Astrocyte (in vitro differentiated cells and primary cell): ENCODE measurements around the gene HS2ST1. TPM values are rescaled to one million over a fixed set of nuclear protein-coding genes. Genes with fewer than 3 reads are reported as not detected.

Experiments
- DNase-seq: peaks from one replicate; pipeline ENCODE4 v3.0.0-alpha.2; 2010; ENCODE audit warnings: low read depth
- FAIRE-seq: peaks from 2 replicates; lab custom pipeline; 2011; peaks lifted over from hg19 to GRCh38; lab: Jason Lieb, UNC
- H2AFZ ChIP-seq: 2 replicates; pipeline ENCODE4 v1.6.0; 2012; ENCODE audit warnings: low read depth, low read length, inconsistent platforms
- H3K27ac ChIP-seq: 2 replicates; pipeline ENCODE4 v1.5.1; 2011; ENCODE audit warnings: low read depth, low read length, inconsistent platforms
- H3K27me3 ChIP-seq: 2 replicates; pipeline ENCODE4 v1.6.0; 2011; ENCODE audit warnings: low read length, inconsistent platforms; ENCODE audit not compliant: insufficient read depth
- H3K36me3 ChIP-seq: 2 replicates; pipeline ENCODE4 v1.5.1; 2011; ENCODE audit warnings: low read length, inconsistent platforms; ENCODE audit not compliant: insufficient read depth
- H3K4me1 ChIP-seq: 2 replicates; pipeline ENCODE4 v1.5.1; 2011; ENCODE audit warnings: low read length, inconsistent platforms; ENCODE audit not compliant: insufficient read depth
- H3K4me2 ChIP-seq: 2 replicates; pipeline ENCODE4 v1.6.0; 2012; ENCODE audit warnings: low read length, inconsistent platforms
- H3K4me3 ChIP-seq: 2 replicates; pipeline ENCODE4 v1.5.1; 2011; ENCODE audit warnings: low read depth, mild to moderate bottlenecking, low read length, inconsistent platforms; ENCODE audit not compliant: insufficient read depth
- H3K79me2 ChIP-seq: 2 replicates; pipeline ENCODE4 v1.6.0; 2012; ENCODE audit warnings: mild to moderate bottlenecking, low read length, inconsistent platforms; ENCODE audit not compliant: insufficient read depth
- H3K9ac ChIP-seq: 2 replicates; pipeline ENCODE4 v1.6.0; 2012; ENCODE audit warnings: mild to moderate bottlenecking, low read length, inconsistent platforms
- H3K9me3 ChIP-seq: 2 replicates; pipeline ENCODE4 v1.5.1; 2012; ENCODE audit warnings: low read depth, mild to moderate bottlenecking, low read length, inconsistent platforms; ENCODE audit not compliant: insufficient read depth
- H4K20me1 ChIP-seq: 2 replicates; pipeline ENCODE4 v1.6.0; 2012; ENCODE audit warnings: low read length, inconsistent platforms; ENCODE audit not compliant: insufficient read depth
- H3K27ac Mint-ChIP-seq: one replicate; pipeline ENCODE4 v1.8.0; 2021; ENCODE audit warnings: mild to moderate bottlenecking, mixed read lengths; ENCODE audit not compliant: unreplicated experiment
- H3K27me3 Mint-ChIP-seq: one replicate; pipeline ENCODE4 v1.8.0; 2021; ENCODE audit warnings: low read depth, mixed read lengths; ENCODE audit not compliant: unreplicated experiment
- H3K36me3 Mint-ChIP-seq: one replicate; pipeline ENCODE4 v1.8.0; 2021; ENCODE audit warnings: low read depth, mixed read lengths; ENCODE audit not compliant: unreplicated experiment
- H3K4me1 Mint-ChIP-seq: one replicate; pipeline ENCODE4 v1.8.0; 2021; ENCODE audit warnings: low read depth, mixed read lengths; ENCODE audit not compliant: unreplicated experiment
- H3K4me3 Mint-ChIP-seq: one replicate; pipeline ENCODE4 v1.8.0; 2021; ENCODE audit warnings: mild to moderate bottlenecking, moderate library complexity, mixed read lengths; ENCODE audit not compliant: unreplicated experiment
- H3K9me3 Mint-ChIP-seq: one replicate; pipeline ENCODE4 v1.8.0; 2021; ENCODE audit warnings: mild to moderate bottlenecking, mixed read lengths; ENCODE audit not compliant: unreplicated experiment
- CTCF ChIP-seq: IDR thresholded peaks from 2 replicates; pipeline ENCODE4 v1.5.1; 2011; ENCODE audit warnings: low read depth, mild to moderate bottlenecking, inconsistent platforms, low read length, moderate library complexity; ENCODE audit not compliant: insufficient read depth
- EZH2 ChIP-seq: IDR thresholded peaks from 2 replicates; pipeline ENCODE4 v1.6.1; 2012; ENCODE audit warnings: mild to moderate bottlenecking, low read length, inconsistent platforms; ENCODE audit not compliant: insufficient read depth
- total RNA-seq: library from RNA; stranded (reverse); gene quantifications from 2 replicates; pipeline ENCODE4 v1.2.1, GENCODE V29; 2021

The HS2ST1 gene
- total RNA-seq, 1 donor from 2014 or later: 34.7 TPM

- H3K4me1 Mint-ChIP-seq: peaks cover 9% of the 10 kb centered on the region
- peaks cover 4% of the 10 kb centered on the region for H3K36me3 Mint-ChIP-seq
- H3K4me2 ChIP-seq: no peak overlapping the region
- TF ChIP-seq EZH2 (no peak), CTCF (no peak)
- H3K27me3 ChIP-seq: no peaks in the 10 kb centered on the region
- DNase-seq (no peak), FAIRE-seq (no peak)
- no peak overlapping the region for H3K4me3 Mint-ChIP-seq
- no peaks in the 10 kb centered on the region for H3K36me3 ChIP-seq
- H4K20me1 ChIP-seq: no peaks in the 10 kb centered on the region
- no peak overlapping the region for H3K9ac ChIP-seq
- no peaks in the 10 kb centered on the region for H3K79me2 ChIP-seq
- H3K9me3 ChIP-seq: no peaks in the 10 kb centered on the region
- no peaks in the 10 kb centered on the region for H3K27me3 Mint-ChIP-seq
- H3K9me3 Mint-ChIP-seq: no peaks in the 10 kb centered on the region
- no peak overlapping the region for H3K4me3 ChIP-seq
- H3K27ac ChIP-seq: no peak overlapping the region
- H3K27ac Mint-ChIP-seq: no peak overlapping the region
- H3K4me1 ChIP-seq: peaks cover 15% of the 10 kb centered on the region
- H2AFZ ChIP-seq: no peak overlapping the region
Observed at GRCh38 chr1:87111659-87112371, 197.4 kb downstream of the HS2ST1 start.

- Histone ChIP-seq H4K20me1 (no peaks in the 10 kb centered on the region), H3K9me3 (no peaks in the 10 kb centered on the region), H3K27ac (peak overlapping the region; percentile 11), H3K79me2 (no peaks in the 10 kb centered on the region), H3K36me3 (no peaks in the 10 kb centered on the region), H3K4me1 (peaks cover 15% of the 10 kb centered on the region), H3K4me3 (no peak overlapping the region), H3K4me2 (no peak overlapping the region), H3K9ac (no peak overlapping the region), H3K27me3 (no peaks in the 10 kb centered on the region), H2AFZ (no peak overlapping the region)
- Mint-ChIP-seq H3K36me3 (peaks cover 4% of the 10 kb centered on the region), H3K27me3 (no peaks in the 10 kb centered on the region), H3K9me3 (no peaks in the 10 kb centered on the region), H3K4me1 (peaks cover 9% of the 10 kb centered on the region), H3K27ac (peak overlapping the region; percentile 37), H3K4me3 (no peak overlapping the region)
- peak; percentile 98 for DNase-seq
- peak; percentile 95 for FAIRE-seq
- TF ChIP-seq CTCF (no peak), EZH2 (no peak)
Observed at GRCh38 chr1:87113313-87113712, 198.9 kb downstream of the HS2ST1 start.

- no peak overlapping the region for H2AFZ ChIP-seq
- no peaks in the 10 kb centered on the region for H3K9me3 ChIP-seq
- TF ChIP-seq EZH2 (no peak), CTCF (no peak)
- Mint-ChIP-seq H3K9me3 (no peaks in the 10 kb centered on the region), H3K36me3 (peaks cover 4% of the 10 kb centered on the region), H3K4me3 (no peak overlapping the region), H3K4me1 (peaks cover 7% of the 10 kb centered on the region), H3K27ac (no peak overlapping the region), H3K27me3 (no peaks in the 10 kb centered on the region)
- H3K27ac ChIP-seq: no peak overlapping the region
- peak; percentile 93 for DNase-seq
- no peaks in the 10 kb centered on the region for H3K27me3 ChIP-seq
- H3K79me2 ChIP-seq: no peaks in the 10 kb centered on the region
- peak overlapping the region; percentile 60 for H3K4me2 ChIP-seq
- H4K20me1 ChIP-seq: no peaks in the 10 kb centered on the region
- FAIRE-seq: peak; percentile 85
- no peaks in the 10 kb centered on the region for H3K36me3 ChIP-seq
- H3K9ac ChIP-seq: no peak overlapping the region
- no peak overlapping the region for H3K4me3 ChIP-seq
- H3K4me1 ChIP-seq: peaks cover 11% of the 10 kb centered on the region
Observed at GRCh38 chr1:87115317-87115890, 201.0 kb downstream of the HS2ST1 start.
